Testis (tissue), 2 donors: Measurements from ENCODE around the gene POU3F1.

Experiments
- POLR2A ChIP-seq: fragments of 450-650 bp; IDR thresholded peaks from one replicate; pipeline ENCODE4 v1.6.1; 2017; ENCODE audit warnings: antibody characterized with exemption, mild to moderate bottlenecking, moderate library complexity
- TF ChIP-seq, protein P1 (sequence below), 3 experiments: fragments of 450-650 bp in 2 of 3; fragments of 200-600 bp in 1 of 3; sonication (generic) in 1 of 3; IDR thresholded peaks; one replicate each; pipeline ENCODE4 v1.5.1; 2016 to 2019; ENCODE audit warnings: antibody characterized with exemption in 3 of 3, mild to moderate bottlenecking in 2 of 3, moderate library complexity in 1 of 3

DNA sequence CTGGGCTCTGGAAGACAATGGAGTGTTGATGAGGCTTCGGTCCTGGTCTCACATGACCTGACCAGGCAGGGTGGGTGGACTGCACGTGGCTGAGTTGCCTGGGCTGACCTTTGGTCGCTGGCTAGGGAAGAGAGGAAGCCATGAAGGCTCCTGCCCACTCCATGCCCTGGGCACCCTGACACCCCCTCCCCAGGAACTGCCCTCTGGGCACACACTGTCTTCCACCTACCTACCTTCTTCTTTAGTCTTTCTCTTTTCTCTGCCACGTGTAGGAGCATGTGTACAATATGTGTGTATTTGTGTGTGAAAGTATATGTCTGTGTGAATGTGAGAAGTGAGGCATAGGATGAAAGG, 15.1 kb downstream of the POU3F1 start:
- TF ChIP-seq, protein P1, sequence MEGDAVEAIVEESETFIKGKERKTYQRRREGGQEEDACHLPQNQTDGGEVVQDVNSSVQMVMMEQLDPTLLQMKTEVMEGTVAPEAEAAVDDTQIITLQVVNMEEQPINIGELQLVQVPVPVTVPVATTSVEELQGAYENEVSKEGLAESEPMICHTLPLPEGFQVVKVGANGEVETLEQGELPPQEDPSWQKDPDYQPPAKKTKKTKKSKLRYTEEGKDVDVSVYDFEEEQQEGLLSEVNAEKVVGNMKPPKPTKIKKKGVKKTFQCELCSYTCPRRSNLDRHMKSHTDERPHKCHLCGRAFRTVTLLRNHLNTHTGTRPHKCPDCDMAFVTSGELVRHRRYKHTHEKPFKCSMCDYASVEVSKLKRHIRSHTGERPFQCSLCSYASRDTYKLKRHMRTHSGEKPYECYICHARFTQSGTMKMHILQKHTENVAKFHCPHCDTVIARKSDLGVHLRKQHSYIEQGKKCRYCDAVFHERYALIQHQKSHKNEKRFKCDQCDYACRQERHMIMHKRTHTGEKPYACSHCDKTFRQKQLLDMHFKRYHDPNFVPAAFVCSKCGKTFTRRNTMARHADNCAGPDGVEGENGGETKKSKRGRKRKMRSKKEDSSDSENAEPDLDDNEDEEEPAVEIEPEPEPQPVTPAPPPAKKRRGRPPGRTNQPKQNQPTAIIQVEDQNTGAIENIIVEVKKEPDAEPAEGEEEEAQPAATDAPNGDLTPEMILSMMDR (IDR thresholded peaks at IDR 0.05), result no peak
- no peak for TF ChIP-seq POLR2A
